Measurements from ENCODE around the gene XRN2. TPM values are rescaled to one million over a fixed set of nuclear protein-coding genes. Genes with fewer than 3 reads are reported as not detected.
"Not testable (repeated sequence)": the region's sequence is repeated elsewhere in the genome, so short reads cannot be mapped to it uniquely, and the experiment has no call there.

Gene XRN2
- total RNA-seq, 1 donor from 2014 or later, result 55.8 TPM

DNA sequence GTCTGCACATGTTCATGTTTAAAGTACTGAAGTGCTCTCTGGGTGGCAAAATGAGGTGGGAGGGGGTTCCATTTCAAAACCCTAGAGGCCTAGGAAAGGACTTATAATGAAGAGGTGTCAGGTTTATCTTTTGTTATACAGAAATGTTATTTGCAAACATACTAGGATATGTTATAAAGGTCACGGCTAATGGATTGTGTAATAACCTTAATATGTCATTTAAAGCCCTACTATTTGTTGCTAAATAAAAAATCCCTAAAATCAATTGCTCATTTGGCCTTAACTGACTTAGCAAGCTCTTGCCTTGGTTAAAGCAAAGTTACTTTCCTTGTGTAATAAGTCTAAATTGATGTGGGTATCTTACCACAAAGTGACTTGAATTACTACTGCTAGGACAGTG lies 85.4 kb downstream of the XRN2 start:
- no peak for DNase-seq (ENCODE audit: low read depth in 2 of 2)

DNA sequence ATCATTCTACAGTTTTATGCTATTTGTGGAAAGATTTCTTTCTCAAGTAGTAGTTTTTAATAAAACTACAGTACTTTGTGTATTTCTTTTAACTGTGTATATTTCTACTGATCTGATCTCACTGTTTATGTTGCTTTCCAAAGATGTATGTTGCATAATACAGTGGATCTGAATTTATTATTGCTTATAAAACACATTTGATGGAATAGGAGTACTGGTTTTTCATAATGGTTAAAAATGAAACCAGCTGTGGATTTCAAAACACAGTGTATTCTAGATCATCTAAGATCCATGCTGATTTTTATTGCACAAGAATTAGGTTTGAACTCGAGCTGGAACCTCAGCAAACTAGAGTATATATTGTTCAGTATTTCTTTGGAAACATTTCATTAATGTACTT lies 86.2 kb downstream of the XRN2 start:
- DNase-seq (ENCODE audit: low read depth in 2 of 2), result no peak

DNA sequence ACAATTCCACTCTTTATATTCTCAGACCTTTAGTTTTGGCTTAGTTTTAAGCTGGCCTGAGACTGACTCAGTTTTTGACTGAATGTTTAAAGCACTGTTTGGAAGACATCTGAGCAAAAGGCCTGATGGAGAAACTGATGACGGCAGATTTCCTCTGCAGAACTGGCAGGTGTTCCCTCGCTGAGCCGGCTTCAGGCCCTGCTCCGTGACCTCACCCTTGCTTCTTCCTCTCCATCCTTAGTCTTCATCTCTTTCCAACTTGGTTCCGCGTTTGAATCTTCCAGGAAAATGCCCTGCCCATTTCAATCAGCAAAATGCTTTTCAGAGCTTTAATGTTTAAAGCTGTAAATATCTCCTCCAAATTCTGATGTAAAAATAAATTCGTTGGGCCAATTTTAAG lies 87.6 kb downstream of the XRN2 start:
- no peak for DNase-seq (ENCODE audit: low read depth in 2 of 2)

GRCh38 chr20:21391185-21391971 lies 88.2 kb downstream of the XRN2 start:
- peak in 1 of 2 donors; percentile 4 for DNase-seq (ENCODE audit: low read depth in 2 of 2)

GRCh38 chr20:21391972-21392352 lies 88.8 kb downstream of the XRN2 start:
- DNase-seq (ENCODE audit: low read depth in 2 of 2), result peak in 1 of 2 donors; percentile 8

DNA sequence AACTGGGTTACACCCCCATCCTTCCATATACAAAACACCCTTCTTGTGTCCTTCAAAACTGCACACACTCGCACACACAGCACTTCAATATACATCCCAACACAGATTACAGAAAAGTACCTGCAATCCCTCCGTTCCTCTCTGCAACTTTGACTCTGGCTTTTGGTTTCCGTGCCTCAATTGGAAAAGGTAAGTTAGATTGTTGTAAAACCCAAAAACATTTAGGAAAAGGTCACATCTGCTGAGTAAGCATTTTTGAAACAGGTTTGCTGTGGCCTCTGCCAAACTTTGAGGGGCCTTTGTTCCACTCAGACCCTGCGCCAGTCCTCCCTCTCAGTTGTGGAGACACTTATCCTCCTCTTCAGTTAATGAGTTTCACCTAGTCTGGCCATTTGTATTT lies 90.0 kb downstream of the XRN2 start:
- no peak for DNase-seq (ENCODE audit: low read depth in 2 of 2)

- no peak for DNase-seq (ENCODE audit: low read depth in 2 of 2)
Measured at GRCh38 chr20:21393816-21394519, 90.8 kb downstream of the XRN2 start.

DNA sequence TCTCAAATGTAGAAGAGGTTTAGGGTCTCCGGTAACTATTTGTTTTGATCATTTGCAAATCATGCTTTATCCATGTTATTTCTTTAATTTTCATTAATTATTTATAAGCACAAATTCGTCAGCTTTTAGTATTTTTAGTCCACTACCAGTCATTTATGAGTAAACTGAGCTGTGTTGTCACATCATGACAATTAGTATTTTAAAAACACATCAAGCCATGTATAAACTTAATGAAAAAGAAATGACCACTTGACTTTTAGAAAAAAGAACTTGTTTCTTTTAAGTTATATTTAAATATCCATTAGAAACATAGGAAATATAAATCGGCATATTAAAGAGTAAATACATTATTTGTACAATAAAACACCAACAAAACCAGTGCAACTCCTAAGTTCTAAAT lies 91.4 kb downstream of the XRN2 start:
- no peak for DNase-seq (ENCODE audit: low read depth in 2 of 2)

DNA sequence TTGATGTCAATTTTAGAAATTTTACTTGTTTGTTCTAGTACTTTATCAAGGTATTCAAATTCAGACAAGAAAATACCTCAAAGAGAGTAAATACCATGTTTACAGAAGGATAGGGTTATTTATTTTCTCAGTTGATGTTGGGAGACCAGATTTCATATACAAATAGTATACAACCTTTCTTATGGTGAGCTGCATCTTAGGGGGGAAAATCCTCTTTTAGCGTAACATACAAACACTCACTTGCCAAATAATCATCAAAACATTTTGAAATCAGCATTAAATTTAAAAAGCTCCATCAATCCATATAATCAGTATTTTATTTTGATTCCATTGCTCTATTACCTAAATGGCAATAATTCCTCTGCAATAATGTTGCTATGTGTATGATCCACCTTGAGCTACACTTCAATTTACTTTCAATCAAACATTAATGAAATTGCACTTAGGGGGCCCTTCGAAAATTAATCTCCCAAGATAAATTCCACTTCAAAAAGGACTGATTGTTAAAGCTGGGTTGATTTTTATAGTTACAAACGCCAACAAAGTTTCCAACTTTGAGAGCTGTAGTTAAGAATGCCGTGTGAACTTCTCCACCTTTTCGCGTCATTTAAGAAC lies 92.0 kb downstream of the XRN2 start:
- no peak for DNase-seq (ENCODE audit: low read depth in 2 of 2)

DNA sequence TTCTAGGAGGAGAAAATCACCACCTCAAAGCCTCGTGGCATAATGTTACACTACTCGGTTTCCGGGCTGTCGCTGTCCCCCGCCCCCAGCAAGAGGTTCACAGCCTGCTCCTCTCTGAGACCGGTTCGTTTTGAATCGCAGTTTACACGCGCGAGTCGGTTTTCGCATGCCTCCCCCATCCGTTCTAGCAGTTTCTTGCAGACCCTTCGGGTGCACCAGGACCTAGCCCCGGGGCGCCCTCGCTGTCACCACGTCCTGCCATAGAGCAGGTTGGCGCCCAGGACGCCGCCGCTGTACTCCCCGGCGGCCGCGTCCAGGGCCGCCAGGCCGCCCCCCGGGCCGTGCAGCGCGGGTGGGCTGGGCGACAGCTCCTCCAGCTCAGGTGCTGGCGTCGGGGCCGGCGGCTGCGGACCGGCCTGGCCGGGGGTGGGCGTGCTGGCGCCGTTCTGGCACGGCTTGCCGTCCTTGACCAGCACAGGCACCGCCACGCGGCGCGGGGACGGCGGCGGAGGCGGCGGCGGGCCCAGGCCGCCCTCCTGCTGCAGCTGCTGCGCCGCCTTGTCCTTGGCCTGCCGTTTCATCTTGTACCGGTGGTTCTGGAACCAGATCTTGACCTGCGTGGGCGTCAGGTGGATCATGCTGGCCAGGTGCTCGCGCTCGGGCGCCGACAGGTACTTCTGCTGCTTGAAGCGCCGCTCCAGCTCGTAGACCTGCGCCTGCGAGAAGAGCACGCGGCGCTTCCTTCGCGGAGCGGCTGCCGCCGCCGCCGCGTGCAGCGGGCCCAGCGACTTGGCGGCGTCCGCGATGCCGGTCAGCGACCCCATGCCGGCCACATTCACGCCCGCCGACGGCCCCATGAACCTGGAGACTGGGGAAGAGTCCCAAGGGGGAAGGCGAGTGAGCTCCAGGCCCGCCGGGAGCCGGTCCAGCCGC lies 92.8 kb downstream of the XRN2 start:
- DNase-seq (ENCODE audit: low read depth in 2 of 2), result no peak

DNA sequence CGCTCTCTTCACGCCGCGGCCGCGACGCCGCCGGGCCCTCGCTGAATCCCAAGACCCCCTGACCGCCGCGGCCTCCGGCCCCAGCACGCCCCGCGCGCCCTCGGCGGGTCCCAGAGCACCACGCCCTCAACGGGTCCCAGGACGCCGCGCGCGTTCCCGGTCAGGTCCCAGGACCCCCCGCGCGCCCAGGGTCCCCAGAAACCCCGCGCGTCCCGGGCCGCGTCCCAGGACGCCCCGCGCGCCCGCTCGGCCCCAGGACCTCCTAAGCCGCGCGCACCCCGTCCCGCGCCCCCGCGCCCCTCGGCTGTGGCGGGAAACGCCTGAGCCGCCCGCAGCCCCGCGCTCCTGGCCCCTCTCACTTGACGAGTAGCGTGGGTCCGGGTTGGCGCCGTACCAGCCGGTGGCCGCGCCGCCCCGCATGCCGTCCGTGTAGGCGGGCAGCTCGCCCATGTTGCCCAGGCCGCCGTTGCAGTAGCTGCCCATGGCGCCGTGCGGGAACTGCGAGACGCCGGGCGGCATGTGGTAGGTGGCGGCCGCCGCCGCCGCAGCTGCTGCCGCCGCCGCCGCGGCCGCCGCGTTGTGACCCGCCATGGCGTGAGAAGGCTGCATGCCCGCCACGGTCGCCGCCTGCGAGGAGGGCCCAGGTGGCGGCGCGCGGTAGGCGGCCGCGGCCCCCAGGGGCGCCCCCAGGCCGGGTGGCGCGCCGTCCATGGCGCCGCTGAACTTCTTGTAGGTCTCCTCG lies 93.6 kb downstream of the XRN2 start:
- peak in 1 of 2 donors; percentile 33 for DNase-seq (ENCODE audit: low read depth in 2 of 2)

DNA sequence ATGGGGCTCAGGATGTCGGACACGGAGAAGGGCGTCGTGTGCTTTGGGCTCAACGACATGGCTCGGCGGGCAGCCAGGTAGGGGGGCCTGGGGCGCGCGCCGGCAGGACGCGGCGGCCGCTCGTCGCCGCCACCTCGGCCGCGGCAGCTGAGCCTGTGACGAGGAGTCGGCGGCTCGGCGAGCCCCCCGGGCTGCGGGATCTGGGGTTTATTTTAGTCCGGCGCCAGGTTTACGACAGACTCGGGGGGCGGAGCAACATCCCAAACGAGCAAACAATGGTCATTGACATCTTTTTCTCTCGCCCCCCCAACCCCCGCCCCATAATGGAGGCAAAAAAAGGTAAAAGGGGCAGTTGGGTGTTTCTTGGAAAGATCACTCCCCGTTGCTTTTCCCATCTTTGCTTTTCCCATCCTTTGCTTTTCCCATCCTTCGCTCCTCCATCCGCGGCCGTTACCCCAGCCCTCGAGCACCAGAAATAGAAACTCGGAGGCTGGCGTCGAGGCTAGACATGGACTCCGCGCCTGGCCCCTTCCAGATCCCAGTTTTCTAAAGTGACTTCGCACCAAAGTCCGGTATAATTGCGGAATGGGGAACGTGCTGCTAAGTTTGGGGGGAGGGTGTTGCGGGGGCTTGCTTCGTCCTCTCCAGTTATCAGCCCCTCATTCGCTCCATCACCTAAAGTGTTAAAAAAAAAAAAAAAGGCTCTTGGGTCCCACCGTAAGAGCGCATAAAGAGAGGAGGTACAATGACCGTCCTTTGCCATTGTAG lies 94.4 kb downstream of the XRN2 start, which contains the start of gene NKX2-4:
NKX2-4 (minus strand) TSS at position 186 of the 768 bp plus-strand sequence; CDS start at position 59, 127 bp downstream.
- DNase-seq (ENCODE audit: low read depth in 2 of 2), result no peak

DNA sequence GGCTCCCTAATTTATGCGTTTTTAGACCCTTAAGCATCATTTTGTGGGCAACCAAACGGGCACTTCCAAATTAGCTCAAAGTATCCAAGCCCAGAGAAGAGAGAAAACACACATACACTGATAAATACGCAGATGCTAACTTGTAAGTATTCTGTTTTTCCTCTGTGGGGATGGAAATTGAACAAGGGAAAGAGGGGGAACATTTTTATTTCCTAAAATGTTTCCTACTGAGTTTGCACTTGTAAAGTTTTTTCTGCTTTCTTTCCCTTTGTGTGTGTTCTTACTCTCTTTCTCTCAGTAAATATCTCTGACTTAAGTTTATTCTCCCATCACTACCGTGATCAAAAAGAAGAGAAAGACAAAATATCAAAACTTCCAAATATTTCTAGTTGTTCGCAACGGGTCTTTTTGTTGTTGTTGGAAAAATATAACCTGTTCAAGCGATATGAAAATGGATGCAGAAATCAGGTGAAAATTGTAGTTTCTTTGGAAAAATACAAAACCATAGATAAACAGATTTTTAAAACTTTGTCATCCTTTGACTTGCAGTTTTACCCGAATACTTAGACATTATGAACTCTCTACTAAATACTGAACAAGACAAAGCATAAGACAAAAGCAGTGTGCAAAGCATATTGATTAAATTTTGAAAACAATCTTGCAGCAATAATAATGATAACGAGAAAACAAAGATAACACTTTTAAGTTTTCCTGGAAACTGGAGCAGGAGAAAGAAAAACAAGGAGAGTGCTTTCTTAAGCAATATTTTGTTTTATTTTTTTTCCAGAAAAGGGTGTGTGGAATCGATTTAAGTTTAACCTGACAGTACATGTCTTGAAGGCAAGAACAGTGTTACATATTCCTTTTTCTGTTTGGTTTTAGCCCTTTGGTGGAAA lies 95.2 kb downstream of the XRN2 start:
- DNase-seq (ENCODE audit: low read depth in 2 of 2), result no peak

GRCh38 chr20:21399005-21399475 lies 95.9 kb downstream of the XRN2 start:
- no peak for DNase-seq (ENCODE audit: low read depth in 2 of 2)

DNA sequence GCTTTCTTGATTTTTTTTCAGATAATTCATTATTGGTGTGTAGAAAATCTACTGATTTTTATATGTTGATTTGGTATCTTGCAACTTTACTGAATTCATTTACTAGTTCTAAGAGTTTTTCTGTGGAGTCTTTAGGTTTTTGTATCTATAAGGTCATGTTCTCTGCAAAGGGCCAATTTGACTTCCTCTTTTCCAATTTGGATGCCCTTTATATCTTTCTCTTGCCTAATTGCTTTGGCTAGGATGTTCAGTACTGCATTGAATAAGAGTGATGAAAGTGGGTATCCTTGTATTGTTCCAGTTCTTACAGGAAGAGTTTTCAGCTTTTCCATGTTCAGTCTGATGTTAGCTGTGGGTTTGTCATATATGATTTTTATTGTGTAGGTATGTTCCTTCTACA lies 108.6 kb downstream of the XRN2 start:
- DNase-seq (ENCODE audit: low read depth in 2 of 2), result no peak

GRCh38 chr20:21413996-21414395 lies 110.9 kb downstream of the XRN2 start:
- not testable (repeated sequence) for DNase-seq (ENCODE audit: low read depth in 2 of 2)

DNA sequence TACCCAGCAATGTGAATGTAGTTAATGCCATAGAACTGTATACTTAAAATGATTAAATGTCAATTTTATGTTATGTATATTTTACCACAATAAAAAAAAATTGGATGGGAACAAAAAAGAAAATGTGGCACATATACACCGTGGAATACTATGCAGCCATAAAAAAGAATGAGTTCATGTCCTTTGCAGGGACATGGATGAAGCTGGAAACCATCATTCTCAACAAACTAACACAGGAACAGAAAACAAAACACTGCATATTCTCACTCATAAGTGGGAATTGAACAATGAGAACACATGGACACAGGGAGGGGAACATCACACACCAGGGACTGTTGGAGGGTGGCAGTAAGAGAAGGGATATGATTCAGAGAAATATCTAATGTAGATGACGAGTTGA lies 116.0 kb downstream of the XRN2 start:
- DNase-seq (ENCODE audit: low read depth in 2 of 2), result not testable (repeated sequence)

GRCh38 chr20:21421601-21422236 lies 118.6 kb downstream of the XRN2 start:
- no peak for DNase-seq (ENCODE audit: low read depth in 2 of 2)
